GM12878 (cell line): Measurements from ENCODE around the gene ODAPH. TPM values are rescaled to one million over a fixed set of nuclear protein-coding genes. Genes with fewer than 3 reads are reported as not detected.

Source experiments
- ATAC-seq: fragments of 200-7000 bp; cut with Tn5 transposase; 3 replicates; pipeline ENCODE4 v1.9.1; 2020; ENCODE audit warnings: mild to moderate bottlenecking, moderate library complexity
- BruUV-seq: library from RNA; stranded (reverse); fragments of 400-500 nt; replicated peaks from 2 replicates; lab custom pipeline; 2021; lab: Mats Ljungman, UMichigan
- CTCF ChIA-PET: fragments of 300-600 bp; sonication (Branson Sonifier 250); formaldehyde crosslinking; extraction: SDS; loops from one replicate; lab custom pipeline; 2021; ENCODE audit warnings: inconsistent platforms; lab: Yijun Ruan, JAX
- POLR2A ChIA-PET: fragments of 350-600 bp; formaldehyde crosslinking; extraction: SDS; loops from one replicate; lab custom pipeline; 2021; ENCODE audit warnings: inconsistent platforms; lab: Charles Lee
- RAD21 ChIA-PET: fragments of 300-600 bp; sonication (Branson Sonifier 250); formaldehyde crosslinking; loops from one replicate; lab custom pipeline; 2023; ENCODE audit warnings: antibody characterized with exemption; ENCODE audit not compliant: unreplicated experiment; lab: Charles Lee
- SMC1A ChIA-PET: fragments of 300-600 bp; sonication (Branson Sonifier 250); formaldehyde crosslinking; loops from one replicate; lab custom pipeline; 2023; ENCODE audit not compliant: unreplicated experiment, uncharacterized antibody; lab: Charles Lee
- DNase-seq: peaks from one replicate; pipeline ENCODE4 v3.0.0-alpha.2; 2011; ENCODE audit warnings: low read depth, low spot score
- FAIRE-seq: peaks from 3 replicates; lab custom pipeline; 2011; peaks lifted over from hg19 to GRCh38; lab: Jason Lieb, UNC
- H2AFZ ChIP-seq: 2 replicates; pipeline ENCODE4 v1.6.0; 2011; ENCODE audit warnings: low read depth, low read length, control low read depth; ENCODE audit not compliant: control insufficient read depth
- H3K27ac ChIP-seq: 2 replicates; pipeline ENCODE4 v1.5.1; 2011; ENCODE audit warnings: control low read depth; ENCODE audit not compliant: control insufficient read depth, insufficient read depth
- H3K27me3 ChIP-seq, 2 experiments: replicated peaks in 1 of 2; 2 replicates each; pipeline versions ENCODE4 v1.6.0 to v1.6.1; 2011; ENCODE audit warnings: low read length in 1 of 2; ENCODE audit not compliant: control insufficient read depth in 2 of 2, insufficient read depth in 2 of 2
- H3K36me3 ChIP-seq, 2 experiments: 2 replicates each; pipeline ENCODE4 v1.5.1; 2011; ENCODE audit warnings: low read length in 1 of 2; ENCODE audit not compliant: control insufficient read depth in 2 of 2, insufficient read depth in 2 of 2
- H3K4me1 ChIP-seq: 2 replicates; pipeline ENCODE4 v1.6.1; 2011; ENCODE audit warnings: mild to moderate bottlenecking, low read length, moderate library complexity, mixed read lengths; ENCODE audit not compliant: control insufficient read depth, insufficient read depth
- H3K4me2 ChIP-seq: 2 replicates; pipeline ENCODE4 v1.6.0; 2011; ENCODE audit warnings: control low read depth; ENCODE audit not compliant: control insufficient read depth, insufficient read depth
- H3K4me3 ChIP-seq: fragments of 200-600 bp; sonication (generic); 2 replicates; pipeline ENCODE4 v1.5.1; 2016
- H3K79me2 ChIP-seq: 2 replicates; pipeline ENCODE4 v1.6.0; 2011; ENCODE audit warnings: low read length; ENCODE audit not compliant: control insufficient read depth, insufficient read depth
- H3K9ac ChIP-seq: 2 replicates; pipeline ENCODE4 v1.8.0; 2011; ENCODE audit warnings: low read length, control low read depth, mixed read lengths; ENCODE audit not compliant: control insufficient read depth, insufficient read depth
- H3K9me3 ChIP-seq: replicated peaks from 3 replicates; pipeline ENCODE4 v1.5.1; 2011; ENCODE audit warnings: mild to moderate bottlenecking, low read length; ENCODE audit not compliant: control insufficient read depth, insufficient read depth
- H4K20me1 ChIP-seq: 2 replicates; pipeline ENCODE4 v1.6.0; 2011; ENCODE audit not compliant: control insufficient read depth, insufficient read depth
- CEBPB ChIP-seq, 2 experiments: fragments of 150-350 bp in 1 of 2; IDR thresholded peaks; 2 replicates each; pipeline ENCODE4 v1.6.1; 2012 to 2014; ENCODE audit warnings: low read depth in 2 of 2, low read length in 2 of 2, borderline replicate concordance in 1 of 2, inconsistent platforms in 1 of 2
- EZH2 ChIP-seq: IDR thresholded peaks from 2 replicates; pipeline ENCODE4 v1.6.1; 2012; ENCODE audit warnings: low read depth, mild to moderate bottlenecking, control low read depth, inconsistent platforms, low read length, borderline replicate concordance; ENCODE audit not compliant: control insufficient read depth
- KLF5 ChIP-seq: fragments of 450-650 bp; IDR thresholded peaks from 2 replicates; pipeline ENCODE4 v1.6.1; 2014; ENCODE audit warnings: mild to moderate bottlenecking; ENCODE audit not compliant: partially characterized antibody
- RAD21 ChIP-seq: IDR thresholded peaks from 2 replicates; pipeline ENCODE4 v1.6.1; 2011; ENCODE audit warnings: mild to moderate bottlenecking, low read depth, low read length, moderate library complexity; ENCODE audit not compliant: insufficient read depth
- RELB ChIP-seq: fragments of 450-650 bp; IDR thresholded peaks from 2 replicates; pipeline ENCODE4 v1.6.1; 2017; ENCODE audit warnings: low read depth, mild to moderate bottlenecking, moderate library complexity
- RUNX3 ChIP-seq: IDR thresholded peaks from 2 replicates; pipeline ENCODE4 v1.6.1; 2012; ENCODE audit warnings: low read length, inconsistent platforms
- SMAD5 ChIP-seq: IDR thresholded peaks from 2 replicates; pipeline ENCODE4 v1.6.1; 2016; ENCODE audit warnings: antibody characterized with exemption, low read depth
- SPI1 ChIP-seq: IDR thresholded peaks from 2 replicates; pipeline ENCODE4 v1.6.1; 2011; ENCODE audit warnings: low read depth, mild to moderate bottlenecking, low read length, moderate library complexity, borderline replicate concordance; ENCODE audit not compliant: insufficient read depth
- SREBF1 ChIP-seq: IDR thresholded peaks from 2 replicates; pipeline ENCODE4 v1.6.1; 2012; ENCODE audit warnings: mild to moderate bottlenecking, low read length
- TARDBP ChIP-seq: IDR thresholded peaks from 2 replicates; pipeline ENCODE4 v1.6.1; 2016; ENCODE audit warnings: borderline replicate concordance
- TBL1XR1 ChIP-seq: IDR thresholded peaks from 2 replicates; pipeline ENCODE4 v1.6.1; 2012; ENCODE audit warnings: low read depth, low read length, improper control_type of control experiment
- YBX1 ChIP-seq: fragments of 450-650 bp; IDR thresholded peaks from 2 replicates; pipeline ENCODE4 v1.6.1; 2016; ENCODE audit warnings: antibody characterized with exemption
- in situ Hi-C: fragments of 300-500 bp; cut with MboI; formaldehyde crosslinking; loops from 9 replicates; pipeline ENCODE4 v1.14.3; 2018; ENCODE audit warnings: mixed read lengths
- intact Hi-C: fragments of 100-400 bp; cut with micrococcal nuclease; formaldehyde crosslinking; loops from one replicate; pipeline ENCODE4 v1.14.2; 2022; ENCODE audit not compliant: unreplicated experiment
- polyA plus RNA-seq, 11 experiments: library from polyadenylated mRNA; depleted of rRNA in 4 of 11; unstranded in 6 of 11; stranded (reverse) in 5 of 11; fragments of >200 nt; fragmentation: Nextera tagmentation in 4 of 11; fragmentation: Illumina TruSeq in 1 of 11; extraction: Ambion mirVana in 4 of 11; extraction: Trizol in 1 of 11; gene quantifications; 1 replicate in 1 of 11; 2 replicates in 10 of 11; pipeline versions ENCODE4 v1.2.1 to v1.2.3, GENCODE V29; 2011 to 2016; ENCODE audit warnings: inconsistent platforms in 2 of 11, missing spikeins in 2 of 11, low read depth in 1 of 11
- total RNA-seq, 4 experiments: library from RNA; depleted of rRNA in 3 of 4; stranded (reverse); fragments of >200 nt in 3 of 4; fragmentation: Illumina TruSeq in 1 of 4; extraction: Trizol in 1 of 4; gene quantifications; 2 replicates each; pipeline versions ENCODE4 v1.2.1 to v1.2.3, GENCODE V29; 2013 to 2021
- TF ChIP-seq, protein P1 (sequence below): IDR thresholded peaks from 2 replicates; pipeline ENCODE4 v1.6.1; 2012; ENCODE audit warnings: low read depth, low read length, improper control_type of control experiment

The ODAPH gene
- total and polyA plus RNA-seq, 10 of the 15 experiments (the other 5 are each of a cell fraction or from before 2014, with no cell fraction given) = 0.06 to 0.13 (median 0.12) TPM; not detected in 6

DNA sequence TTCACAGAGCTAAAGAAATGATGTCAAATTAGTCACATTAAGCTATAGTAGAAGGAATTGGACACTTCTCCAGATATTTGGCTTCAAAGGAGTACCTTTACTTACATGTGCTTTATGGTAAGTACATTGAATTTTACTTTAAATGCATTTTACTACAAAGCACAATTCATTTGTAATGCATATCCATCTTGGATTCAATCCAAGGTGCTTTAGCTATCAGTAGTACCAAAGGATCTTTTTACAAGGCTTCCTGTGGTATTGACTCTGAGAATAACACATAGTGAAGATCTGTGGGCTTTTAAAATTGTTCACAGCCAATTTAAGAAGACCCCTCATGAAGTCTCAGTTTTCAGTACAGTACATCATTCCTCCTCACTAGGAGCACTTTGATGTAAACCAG lies 28.4 kb upstream of the ODAPH start:
- RAD21 ChIA-PET = no interaction called here
- Histone ChIP-seq H3K4me2 (no peak overlapping the region), H3K36me3 (peaks cover 0 to 17% of the 10 kb centered on the region in 2 experiments; a peak in 2 of 4 replicates), H3K79me2 (no peaks in the 10 kb centered on the region), H3K27me3 (no peaks in the 10 kb centered on the region), H3K9me3 (no peaks in the 10 kb centered on the region; the same call in 2 of the 3 replicates), H3K4me1 (no peaks in the 10 kb centered on the region), H4K20me1 (no peaks in the 10 kb centered on the region), H3K27ac (no peak overlapping the region), H3K9ac (no peak overlapping the region), H3K4me3 (no peak overlapping the region), H2AFZ (no peak overlapping the region)
- ATAC-seq (no peak), FAIRE-seq (no peak), DNase-seq (no peak)
- TF ChIP-seq RAD21 = no peak
- TF ChIP-seq YBX1 = no peak
- no peak for TF ChIP-seq CEBPB (IDR thresholded peaks at IDR 0.05; ENCODE audit: borderline replicate concordance in 1 of 2, low read depth in 2 of 2, low read length in 2 of 2)
- TF ChIP-seq TARDBP = no peak
- TF ChIP-seq TBL1XR1 = no peak
- no peak for TF ChIP-seq KLF5
- TF ChIP-seq EZH2 = no peak
- no peak for TF ChIP-seq RELB
- TF ChIP-seq RUNX3 = no peak
- no peak for TF ChIP-seq SPI1
- no peak for TF ChIP-seq SREBF1
- TF ChIP-seq, protein P1, sequence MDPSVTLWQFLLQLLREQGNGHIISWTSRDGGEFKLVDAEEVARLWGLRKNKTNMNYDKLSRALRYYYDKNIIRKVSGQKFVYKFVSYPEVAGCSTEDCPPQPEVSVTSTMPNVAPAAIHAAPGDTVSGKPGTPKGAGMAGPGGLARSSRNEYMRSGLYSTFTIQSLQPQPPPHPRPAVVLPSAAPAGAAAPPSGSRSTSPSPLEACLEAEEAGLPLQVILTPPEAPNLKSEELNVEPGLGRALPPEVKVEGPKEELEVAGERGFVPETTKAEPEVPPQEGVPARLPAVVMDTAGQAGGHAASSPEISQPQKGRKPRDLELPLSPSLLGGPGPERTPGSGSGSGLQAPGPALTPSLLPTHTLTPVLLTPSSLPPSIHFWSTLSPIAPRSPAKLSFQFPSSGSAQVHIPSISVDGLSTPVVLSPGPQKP = no peak
- TF ChIP-seq SMAD5 = no peak
- POLR2A ChIA-PET = interaction anchor here (3.1 kb wide), 1 partner anchor 12 kb away, joined by 11 read pairs; the partner anchor contains the start of genes RCHY1 and THAP6
- no TSS peak for BruUV-seq
- CTCF ChIA-PET = interaction anchor here (0.9 to 1.3 kb wide), 4 partner anchors 8 to 180 kb away, joined by 3 to 5 read pairs (median 4); no protein-coding TSS in a partner anchor
- intact Hi-C loops (no loop called here), in situ Hi-C loops (no loop called here)
- SMC1A ChIA-PET = interaction anchor here (1.0 to 2.9 kb wide), 4 partner anchors 11 to 15 kb away, joined by 3 to 13 read pairs (median 5); no protein-coding TSS in a partner anchor
